Body of pancreas (tissue), 4 donors: Measurements from ENCODE around the gene SNED1. TPM values are rescaled to one million over a fixed set of nuclear protein-coding genes. Genes with fewer than 3 reads are reported as not detected.

ENCODE experiments used
- ATAC-seq: fragments of 150-250 bp; one replicate; pipeline ENCODE4 v1.9.1; 2016
- DNase-seq, 4 donors: peaks; one replicate each; pipeline ENCODE4 v3.0.0-alpha.2; 2019
- H3K27ac ChIP-seq, 4 donors: fragments of 200-600 bp; sonication (generic); 1 replicate in 3 of 4; 2 replicates in 1 of 4; pipeline versions ENCODE4 v1.5.1 to v1.6.1; 2016 to 2019; ENCODE audit warnings: mild to moderate bottlenecking in 1 of 4, mixed read lengths in 1 of 4, moderate library complexity in 1 of 4
- H3K27me3 ChIP-seq, 2 donors: fragments of 200-600 bp; sonication (generic); one replicate each; pipeline ENCODE4 v1.6.0; 2016; ENCODE audit warnings: mild to moderate bottlenecking in 1 of 2
- H3K36me3 ChIP-seq, 2 donors: fragments of 200-600 bp; sonication (generic); replicated peaks in 1 of 2; 2 replicates each; pipeline ENCODE4 v1.5.1; 2016; ENCODE audit warnings: low read depth in 2 of 2; ENCODE audit not compliant: insufficient read depth in 1 of 2
- H3K4me1 ChIP-seq: fragments of 200-600 bp; sonication (generic); one replicate; pipeline ENCODE4 v1.6.0; 2016
- H3K4me3 ChIP-seq, 2 donors: fragments of 200-600 bp; sonication (generic); 1 replicate in 1 of 2; 2 replicates in 1 of 2; pipeline ENCODE4 v1.5.1; 2016 to 2019
- H3K9me3 ChIP-seq, 3 donors: fragments of 200-600 bp; sonication (generic); 1 replicate in 2 of 3; 2 replicates in 1 of 3; pipeline ENCODE4 v1.5.1; 2016
- POLR2A ChIP-seq, 3 donors: fragments of 450-650 bp; IDR thresholded peaks; one replicate each; pipeline ENCODE4 v1.6.1; 2016; ENCODE audit warnings: antibody characterized with exemption in 3 of 3, mild to moderate bottlenecking in 2 of 3
- WGBS, 2 donors: methylation state at CpG; one replicate each; pipeline ENCODE4 v1.1.5; 2017; 5-methylcytosine and 5-hydroxymethylcytosine counted together
- intact Hi-C: fragments of 100-400 bp; cut with DNase I; formaldehyde crosslinking; loops from one replicate; pipeline ENCODE4 v1.15.1; 2023
- total RNA-seq, 2 donors: library from RNA; depleted of rRNA; stranded (reverse); fragments of >200 nt; gene quantifications; one replicate each; pipeline ENCODE4 v1.1.0, GENCODE V29; 2016
- TF ChIP-seq, protein P1 (sequence below), 7 experiments: fragments of 450-650 bp in 4 of 7; fragments of 200-600 bp in 3 of 7; sonication (generic) in 3 of 7; IDR thresholded peaks; one replicate each; pipeline ENCODE4 v1.5.1; 2016 to 2019; ENCODE audit warnings: antibody characterized with exemption in 7 of 7

Gene SNED1
- total RNA-seq, 2 donors from 2014 or later = 13.5 to 33.0 TPM

DNA sequence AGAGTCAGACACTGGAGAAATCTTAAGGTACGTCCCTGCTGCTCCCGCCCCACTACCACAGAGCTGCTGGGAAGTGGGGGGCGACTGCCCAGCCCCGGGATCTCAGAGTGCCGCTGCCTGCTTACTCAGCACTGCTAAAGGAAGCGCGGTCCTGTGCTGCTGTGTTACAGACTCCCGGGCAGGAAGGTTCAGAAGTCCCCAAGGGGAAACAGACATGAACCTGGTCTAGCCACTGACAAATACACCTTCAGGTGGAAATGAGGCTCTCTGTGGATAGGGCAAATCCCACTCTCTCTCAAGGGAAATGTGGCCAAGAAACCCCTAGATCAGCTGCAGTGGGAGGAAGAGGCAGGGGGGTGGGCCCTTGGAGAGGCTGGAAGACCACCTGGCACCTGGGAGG is 90.0 kb downstream of the SNED1 start:
- H3K27me3 ChIP-seq = no peaks in the 10 kb centered on the region
- 80 to 95% methylated on average over 7 to 8 of the region's 8 CpGs for WGBS, 2 donors
- H3K9me3 ChIP-seq = no peaks in the 10 kb centered on the region
- no peak for TF ChIP-seq POLR2A (IDR thresholded peaks at IDR 0.05)
- TF ChIP-seq, protein P1, sequence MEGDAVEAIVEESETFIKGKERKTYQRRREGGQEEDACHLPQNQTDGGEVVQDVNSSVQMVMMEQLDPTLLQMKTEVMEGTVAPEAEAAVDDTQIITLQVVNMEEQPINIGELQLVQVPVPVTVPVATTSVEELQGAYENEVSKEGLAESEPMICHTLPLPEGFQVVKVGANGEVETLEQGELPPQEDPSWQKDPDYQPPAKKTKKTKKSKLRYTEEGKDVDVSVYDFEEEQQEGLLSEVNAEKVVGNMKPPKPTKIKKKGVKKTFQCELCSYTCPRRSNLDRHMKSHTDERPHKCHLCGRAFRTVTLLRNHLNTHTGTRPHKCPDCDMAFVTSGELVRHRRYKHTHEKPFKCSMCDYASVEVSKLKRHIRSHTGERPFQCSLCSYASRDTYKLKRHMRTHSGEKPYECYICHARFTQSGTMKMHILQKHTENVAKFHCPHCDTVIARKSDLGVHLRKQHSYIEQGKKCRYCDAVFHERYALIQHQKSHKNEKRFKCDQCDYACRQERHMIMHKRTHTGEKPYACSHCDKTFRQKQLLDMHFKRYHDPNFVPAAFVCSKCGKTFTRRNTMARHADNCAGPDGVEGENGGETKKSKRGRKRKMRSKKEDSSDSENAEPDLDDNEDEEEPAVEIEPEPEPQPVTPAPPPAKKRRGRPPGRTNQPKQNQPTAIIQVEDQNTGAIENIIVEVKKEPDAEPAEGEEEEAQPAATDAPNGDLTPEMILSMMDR (IDR thresholded peaks at IDR 0.05) = no peak
- ATAC-seq = no peak
- peak overlapping the region in 2 of 4 donors; percentile 8 to 43 for H3K27ac ChIP-seq
- H3K4me3 ChIP-seq = no peak overlapping the region
- no peaks in the 10 kb centered on the region for H3K4me1 ChIP-seq
- intact Hi-C loops = no loop called here
- peaks cover 0 to 23% of the 10 kb centered on the region in 2 donors for H3K36me3 ChIP-seq
- DNase-seq = no peak

DNA sequence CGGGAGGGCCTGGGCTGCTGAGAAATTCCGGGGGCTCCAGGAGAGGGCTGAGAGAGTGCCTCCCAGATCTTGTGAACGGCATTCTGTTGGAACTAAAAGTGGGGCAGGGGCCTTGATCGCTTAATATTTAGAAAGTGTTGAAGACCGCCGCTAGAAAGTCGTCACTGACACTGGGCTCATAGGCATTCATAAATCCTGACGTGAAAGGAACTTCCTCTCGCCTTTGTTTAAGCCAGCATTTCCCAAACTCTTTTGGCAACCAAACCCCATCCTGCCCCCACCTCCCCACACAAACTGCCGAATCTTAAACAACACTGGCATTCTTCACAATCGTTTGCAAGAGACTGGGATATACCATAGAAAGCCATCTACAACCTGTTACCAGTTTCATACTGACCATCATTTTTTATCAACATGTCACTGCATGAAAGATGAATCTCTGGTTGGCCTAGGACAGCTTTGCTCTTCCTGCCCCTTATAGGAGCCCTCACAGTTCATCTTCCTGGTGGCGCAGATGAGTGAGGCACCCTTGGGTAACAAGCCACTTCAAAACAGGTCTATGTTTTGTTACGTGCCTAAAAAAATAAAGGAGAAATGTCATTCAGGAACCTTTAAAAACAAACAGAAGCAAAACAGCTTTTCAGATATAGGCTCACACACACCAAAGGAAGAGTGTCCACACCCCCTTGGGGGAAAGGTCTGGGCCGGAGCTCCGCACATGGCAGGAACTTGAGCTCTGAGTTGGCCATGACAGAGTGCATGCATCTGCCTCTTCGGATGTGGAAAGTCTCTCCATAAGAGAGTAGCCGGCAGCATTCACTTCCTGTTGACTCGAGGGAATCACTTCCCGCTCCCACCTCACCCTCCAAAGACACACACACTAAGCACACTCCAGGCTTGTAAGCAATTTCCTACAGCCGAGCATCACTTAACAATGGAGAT is 90.6 kb downstream of the SNED1 start:
- intact Hi-C loops = no loop called here

DNA sequence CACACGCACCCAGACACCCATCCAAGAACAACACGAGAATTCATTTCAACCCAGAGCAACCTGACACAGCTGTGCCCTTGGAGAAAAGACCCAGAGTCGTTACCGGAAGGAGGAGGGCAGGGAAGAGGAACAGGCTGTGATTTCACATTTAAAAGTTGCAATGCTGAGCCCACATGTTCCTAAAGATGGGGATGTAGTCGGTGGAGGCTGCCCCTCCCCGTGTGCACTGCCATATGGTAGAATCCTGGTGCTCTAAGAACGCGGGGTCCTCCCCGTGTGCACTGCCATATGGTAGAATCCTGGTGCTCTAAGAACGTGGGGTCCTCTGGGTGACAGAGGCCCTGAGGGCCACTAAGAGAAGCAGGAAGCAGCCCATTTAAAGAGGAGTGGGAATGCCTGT is 92.8 kb downstream of the SNED1 start:
- H3K36me3 ChIP-seq = peaks cover 2 to 32% of the 10 kb centered on the region in 2 donors
- TF ChIP-seq POLR2A (IDR thresholded peaks at IDR 0.05) = no peak
- TF ChIP-seq, protein P1 (IDR thresholded peaks at IDR 0.05) = no peak

More for the DNA sequence above, 90.6 kb downstream of the SNED1 start:
- DNase-seq (no peak), ATAC-seq (no peak)
- no peaks in the 10 kb centered on the region for H3K4me1 ChIP-seq
- H3K27ac ChIP-seq = peak overlapping the region in 2 of 4 donors; percentile 8 to 43
- 74 to 82% methylated on average over 20 of the region's 20 CpGs for WGBS, 2 donors
- H3K9me3 ChIP-seq = no peaks in the 10 kb centered on the region
- peaks cover 0 to 23% of the 10 kb centered on the region in 2 donors for H3K36me3 ChIP-seq
- no peak overlapping the region for H3K4me3 ChIP-seq
- no peaks in the 10 kb centered on the region for H3K27me3 ChIP-seq
- no peak for TF ChIP-seq POLR2A (IDR thresholded peaks at IDR 0.05)
- TF ChIP-seq, protein P1 (IDR thresholded peaks at IDR 0.05) = no peak

DNA sequence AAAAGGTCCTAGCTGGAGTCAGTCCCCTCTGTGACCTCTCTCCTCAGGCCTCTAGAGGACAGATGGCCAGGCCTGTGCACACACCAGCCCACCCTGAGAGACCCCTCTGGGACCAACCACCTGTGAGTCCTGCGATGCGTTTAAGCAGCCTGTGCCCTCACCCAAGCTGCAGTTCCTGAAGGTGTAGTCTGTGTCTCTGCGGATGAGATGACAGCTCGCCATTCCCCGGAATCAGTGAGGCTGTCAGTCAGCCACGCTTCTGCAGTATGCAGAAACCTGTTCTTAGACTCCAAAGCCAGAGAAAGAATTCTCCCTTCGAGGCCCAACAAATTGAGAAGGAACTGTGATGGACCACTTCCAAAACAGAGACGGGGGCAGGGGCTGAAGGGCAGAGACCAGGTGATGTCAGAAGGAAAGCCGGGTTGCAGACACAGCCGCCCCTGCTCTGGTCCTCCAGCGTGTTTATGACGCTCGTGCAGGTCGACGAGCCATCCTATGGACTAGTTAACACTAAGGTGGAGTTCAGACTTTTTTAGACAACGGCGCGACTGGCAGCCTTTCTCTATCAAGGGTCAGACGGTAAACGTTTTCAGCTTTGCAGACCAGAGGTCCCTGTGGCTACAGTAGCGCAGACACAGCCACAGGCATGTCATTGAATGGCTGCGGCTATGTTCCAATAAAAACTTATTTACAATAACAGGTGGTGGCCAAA is 93.5 kb downstream of the SNED1 start:
- Histone ChIP-seq H3K4me3 (no peak overlapping the region), H3K36me3 (peaks cover 7 to 30% of the 10 kb centered on the region in 2 donors), H3K4me1 (no peaks in the 10 kb centered on the region), H3K27ac (no peak overlapping the region), H3K27me3 (no peaks in the 10 kb centered on the region), H3K9me3 (no peaks in the 10 kb centered on the region)
- DNase-seq (no peak), ATAC-seq (no peak)
- intact Hi-C loops = no loop called here
- TF ChIP-seq, protein P1 (IDR thresholded peaks at IDR 0.05) = no peak
- no peak for TF ChIP-seq POLR2A (IDR thresholded peaks at IDR 0.05)
- WGBS, 2 donors = 85 to 89% methylated on average over 20 to 22 of the region's 22 CpGs

More for the DNA sequence above, 92.8 kb downstream of the SNED1 start:
- DNase-seq (no peak), ATAC-seq (no peak)
- intact Hi-C loops = no loop called here
- H3K4me1 ChIP-seq = no peaks in the 10 kb centered on the region
- H3K4me3 ChIP-seq = no peak overlapping the region
- no peaks in the 10 kb centered on the region for H3K27me3 ChIP-seq
- no peaks in the 10 kb centered on the region for H3K9me3 ChIP-seq
- H3K27ac ChIP-seq = no peak overlapping the region
- 64 to 66% methylated on average over 9 to 10 of the region's 10 CpGs for WGBS, 2 donors
